Fibroblast of skin of abdomen (primary cell): ENCODE results near the gene PCYT1A.

ENCODE experiments used
- DNase-seq: peaks from one replicate; pipeline ENCODE4 v3.0.0-alpha.2; 2013

Gene PCYT1A

GRCh38 chr3:196236223-196236622, 51.3 kb downstream of the PCYT1A start:
- DNase-seq: peak; percentile 10

- peak; percentile 39 for DNase-seq
Observed at GRCh38 chr3:196235452-196236122, 51.9 kb downstream of the PCYT1A start.

- no peak for DNase-seq
Observed at GRCh38 chr3:196232882-196233251, 54.7 kb downstream of the PCYT1A start.

- DNase-seq: no peak
Observed at GRCh38 chr3:196232154-196232881, 55.2 kb downstream of the PCYT1A start.

DNA sequence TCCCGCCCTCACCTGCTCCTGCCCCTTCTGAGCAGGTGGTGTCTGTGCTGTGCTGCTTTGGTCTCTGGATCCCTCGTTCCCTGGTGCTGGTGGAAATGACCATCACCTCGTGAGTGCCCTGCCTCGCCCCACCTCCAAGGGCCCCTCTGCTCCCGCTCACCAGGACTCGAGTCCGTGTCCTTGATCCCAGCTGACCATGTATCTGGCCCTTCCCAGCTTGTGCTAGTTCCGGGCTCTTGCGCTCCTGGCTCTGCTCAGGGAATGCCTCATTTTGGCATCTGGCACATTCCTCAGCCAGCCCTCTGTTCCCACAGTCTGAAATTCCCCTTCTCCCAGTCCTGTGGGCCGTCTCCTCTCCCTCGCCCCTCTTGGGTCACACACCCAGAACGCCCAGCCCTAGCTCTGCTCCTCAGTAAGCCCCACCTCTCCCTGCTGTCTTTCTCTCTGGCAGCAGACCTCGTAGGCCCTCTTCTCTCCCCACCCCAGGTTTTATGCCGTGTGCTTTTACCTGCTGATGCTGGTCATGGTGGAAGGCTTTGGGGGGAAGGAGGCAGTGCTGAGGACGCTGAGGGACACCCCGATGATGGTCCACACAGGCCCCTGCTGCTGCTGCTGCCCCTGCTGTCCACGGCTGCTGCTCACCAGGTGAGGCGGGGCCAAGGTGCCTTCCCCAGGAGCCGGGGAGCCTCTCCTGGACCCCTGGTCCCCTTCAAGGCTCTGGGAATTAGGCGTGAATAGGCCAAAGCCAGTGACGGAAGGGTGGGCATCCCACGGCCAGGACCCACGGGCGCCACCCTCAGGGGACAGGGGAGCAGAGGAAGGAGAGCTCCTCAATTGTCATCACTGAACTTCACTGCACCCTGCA, 59.7 kb downstream of the PCYT1A start:
- DNase-seq: no peak

- no peak for DNase-seq
Observed at GRCh38 chr3:196227121-196227561, 60.4 kb downstream of the PCYT1A start.

DNA sequence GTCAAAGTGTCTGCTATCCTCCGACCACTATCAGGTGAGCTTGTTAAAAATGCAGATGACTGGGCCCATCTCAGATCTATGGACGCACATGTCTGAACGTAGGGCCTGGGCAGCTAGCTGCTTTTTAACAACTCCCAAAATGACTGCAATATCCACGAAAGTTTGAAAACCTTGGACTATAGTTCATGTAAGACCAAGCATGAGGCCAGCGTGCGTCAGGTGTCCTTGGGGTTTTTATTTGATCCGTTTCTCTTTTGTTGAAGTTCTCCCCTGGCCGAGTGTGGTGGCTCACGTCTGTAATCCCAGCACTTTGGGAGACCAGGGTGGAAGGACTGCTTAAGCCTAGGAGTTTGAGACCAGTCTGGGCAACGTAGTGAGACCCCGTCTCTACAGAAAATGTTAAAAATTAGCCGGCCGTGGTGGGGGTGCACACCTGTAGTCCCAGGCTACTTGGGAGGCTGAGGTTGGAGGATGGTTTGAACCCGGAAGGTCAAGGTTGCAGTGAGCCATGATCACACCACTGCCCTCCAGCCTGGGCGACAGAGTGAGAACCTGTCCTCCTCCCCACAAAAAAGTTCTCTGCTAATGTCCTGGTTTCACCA, 61.7 kb downstream of the PCYT1A start:
- no peak for DNase-seq

GRCh38 chr3:196225086-196225485, 62.4 kb downstream of the PCYT1A start:
- DNase-seq: no peak

GRCh38 chr3:196222876-196223595, 64.5 kb downstream of the PCYT1A start:
- no peak for DNase-seq

- DNase-seq: no peak
Observed at GRCh38 chr3:196220991-196221390, 66.5 kb downstream of the PCYT1A start.

GRCh38 chr3:196220587-196220986, 66.9 kb downstream of the PCYT1A start:
- no peak for DNase-seq

GRCh38 chr3:196219970-196220311, 67.6 kb downstream of the PCYT1A start:
- no peak for DNase-seq

GRCh38 chr3:196219194-196219969, 68.1 kb downstream of the PCYT1A start:
- peak; percentile 77 for DNase-seq

DNA sequence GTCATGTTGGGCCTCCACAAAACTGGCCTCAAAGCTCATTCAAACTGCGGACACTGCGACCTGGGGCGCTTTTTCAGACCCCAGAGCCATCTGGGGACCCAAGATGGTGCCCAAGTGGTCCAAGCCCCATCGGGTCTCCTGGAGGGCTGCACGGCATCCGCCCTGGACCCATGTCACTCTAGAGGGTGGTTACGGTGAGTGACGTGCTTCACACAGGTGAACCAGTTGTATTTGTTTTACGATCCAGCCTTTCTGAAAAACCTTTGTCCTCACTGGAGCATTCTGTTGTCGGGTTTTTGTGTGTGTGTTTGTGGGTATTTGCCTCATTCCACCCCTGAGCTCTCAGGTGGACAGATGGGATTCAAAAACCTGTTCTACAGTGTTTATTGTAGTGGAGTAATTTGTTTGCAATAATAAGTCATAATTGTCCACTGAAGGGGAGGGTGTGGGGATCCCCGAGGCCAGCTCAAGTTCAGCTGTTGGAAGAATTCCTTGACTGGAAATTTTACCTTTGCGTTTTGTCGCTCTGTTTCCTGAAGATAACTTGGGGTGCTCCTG, 69.3 kb downstream of the PCYT1A start:
- DNase-seq: no peak

GRCh38 chr3:196217307-196218154, 70.0 kb downstream of the PCYT1A start:
- no peak for DNase-seq

DNA sequence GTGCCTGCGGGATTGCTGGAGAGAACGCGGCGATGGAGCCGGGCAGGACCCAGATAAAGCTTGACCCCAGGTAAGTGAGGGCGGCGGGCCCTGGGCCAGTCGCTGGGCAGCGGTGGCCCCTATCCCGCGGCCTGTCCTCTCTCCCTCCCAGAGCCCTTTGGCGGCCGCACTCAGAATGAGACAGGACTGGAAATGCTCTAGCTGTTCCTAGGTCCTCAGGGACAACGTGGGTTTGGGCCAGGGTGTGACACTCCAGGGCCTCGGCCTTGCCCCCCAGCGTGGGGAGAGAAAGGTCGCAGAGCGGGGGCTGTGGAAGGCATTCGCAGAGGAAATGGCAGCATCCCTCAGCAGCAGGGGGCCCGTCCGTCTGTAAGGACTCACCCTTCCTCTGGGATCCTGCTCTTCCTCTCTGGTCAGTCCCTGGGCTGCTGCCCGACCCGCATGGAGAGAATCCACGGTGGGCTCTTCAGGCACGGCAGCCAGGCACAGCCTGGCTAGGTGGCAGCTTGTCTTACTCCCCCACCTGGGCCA, 70.8 kb downstream of the PCYT1A start:
- no peak for DNase-seq

GRCh38 chr3:196216089-196216564, 71.4 kb downstream of the PCYT1A start, which contains the start of gene SLC51A:
Gene SLC51A, plus strand, starts transcription at chr3:196216534. Its CDS starts 179 bp downstream, at chr3:196216713.
- DNase-seq: no peak

GRCh38 chr3:196215493-196216020, 72.0 kb downstream of the PCYT1A start:
- no peak for DNase-seq

GRCh38 chr3:196214783-196215441, 72.6 kb downstream of the PCYT1A start:
- no peak for DNase-seq
